Measurements from ENCODE around the gene GPX6.
A peak's percentile ranks its signal among the peaks of the same experiment; 100 is the strongest.
"Not testable (repeated sequence)": the region's sequence is repeated elsewhere in the genome, so short reads cannot be mapped to it uniquely, and the experiment has no call there.

The GPX6 gene, protein sequence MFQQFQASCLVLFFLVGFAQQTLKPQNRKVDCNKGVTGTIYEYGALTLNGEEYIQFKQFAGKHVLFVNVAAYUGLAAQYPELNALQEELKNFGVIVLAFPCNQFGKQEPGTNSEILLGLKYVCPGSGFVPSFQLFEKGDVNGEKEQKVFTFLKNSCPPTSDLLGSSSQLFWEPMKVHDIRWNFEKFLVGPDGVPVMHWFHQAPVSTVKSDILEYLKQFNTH

DNA sequence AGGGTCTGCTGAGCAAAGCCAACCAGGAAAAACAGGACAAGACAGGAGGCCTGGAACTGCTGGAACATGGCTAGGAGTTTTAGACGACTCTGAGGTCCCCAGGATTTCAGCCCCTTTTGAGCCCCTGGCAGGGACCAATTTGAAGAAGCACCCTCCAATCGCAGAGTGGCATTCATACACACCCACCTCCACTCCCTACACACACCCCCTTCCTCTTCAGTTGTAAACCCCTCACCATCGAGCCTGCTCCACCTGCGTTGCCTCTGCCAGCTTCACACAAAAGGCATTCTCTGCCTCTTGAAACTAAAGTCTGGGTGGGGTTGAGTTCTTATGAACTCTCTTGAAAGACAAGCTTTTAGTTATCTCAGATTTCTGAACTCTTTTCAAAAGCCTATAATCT, at the start of gene GPX6:
GPX6 (minus strand) TSS at position 118 of the 400 bp plus-strand sequence; CDS start at position 68, 50 bp downstream.
- DNase-seq (ENCODE audit: low spot score), result no peak
- FAIRE-seq, result no peak

DNA sequence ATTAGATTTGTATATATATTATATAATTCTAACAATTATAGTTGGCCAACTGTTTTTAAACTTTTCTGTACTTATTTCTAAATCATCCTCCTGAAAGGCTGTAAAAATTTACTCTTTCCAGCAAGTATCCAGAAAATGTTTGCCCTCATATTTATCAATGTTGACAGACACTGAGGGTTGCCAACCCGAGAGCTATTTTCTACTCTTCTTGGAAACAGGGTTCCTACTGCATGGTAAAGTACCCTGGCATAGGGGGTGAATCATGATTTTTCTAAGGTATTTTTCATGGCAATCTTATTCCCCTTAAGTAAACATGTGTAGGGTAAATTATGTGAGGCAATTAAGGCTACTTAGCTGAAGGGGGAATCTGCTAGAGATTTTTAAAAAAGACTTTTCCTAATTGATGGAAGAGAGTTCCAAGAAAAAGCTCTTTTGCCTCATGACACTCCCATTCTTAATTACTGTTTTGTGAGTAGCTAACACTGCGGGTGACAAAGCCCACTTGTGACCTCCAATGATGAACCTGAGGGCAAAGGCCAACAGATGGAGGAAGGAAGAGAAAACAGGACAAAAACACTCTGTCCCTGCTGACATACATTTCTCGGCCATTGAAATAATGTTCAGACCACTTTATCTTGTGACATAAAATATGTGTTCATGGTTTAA, 48.0 kb upstream of the GPX6 start:
- FAIRE-seq, result no peak
- no peak for DNase-seq (ENCODE audit: low spot score)

DNA sequence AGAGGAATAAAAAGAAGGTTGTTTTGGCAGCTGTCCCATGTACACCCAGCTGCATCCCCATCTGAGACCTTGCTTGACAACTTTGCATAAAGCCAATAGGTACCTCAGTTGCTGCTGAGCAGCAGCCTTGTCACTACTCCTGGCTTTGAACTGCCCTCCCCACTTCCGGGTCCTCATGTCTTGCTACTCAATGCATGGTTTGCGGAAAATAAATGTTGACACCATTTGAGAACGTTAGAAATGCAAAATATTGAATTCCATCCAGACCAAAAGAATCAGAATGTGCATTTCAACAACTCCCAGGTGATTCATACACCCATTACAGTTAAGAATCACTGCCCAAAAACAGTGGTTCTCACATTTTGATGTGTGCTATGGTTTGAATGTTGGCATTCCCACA, 43.0 kb upstream of the GPX6 start:
- FAIRE-seq, result no peak

DNA sequence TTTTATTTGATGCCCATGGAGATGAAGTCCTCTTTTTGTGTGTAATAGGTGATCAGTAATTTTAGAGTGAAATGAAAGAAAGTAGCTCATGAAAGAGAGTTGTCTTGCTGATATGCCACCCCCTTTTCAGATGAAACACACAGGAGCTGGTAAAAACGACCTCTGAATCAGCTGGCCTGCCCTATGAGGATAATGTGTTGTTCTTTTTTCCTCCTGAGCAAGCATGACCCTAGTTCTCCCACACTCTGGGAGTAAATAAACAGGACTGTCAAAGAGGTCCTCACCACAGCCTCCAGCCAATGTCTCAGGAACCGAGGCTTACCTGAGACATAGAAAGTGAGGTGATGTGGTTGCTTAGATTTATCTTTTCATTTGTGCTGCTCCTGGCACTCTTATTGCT, 39.5 kb upstream of the GPX6 start:
- FAIRE-seq (no peak), DNase-seq (ENCODE audit: low spot score) (no peak)

More for the DNA sequence above, 43.0 kb upstream of the GPX6 start:
- no peak for DNase-seq (ENCODE audit: low spot score)

DNA sequence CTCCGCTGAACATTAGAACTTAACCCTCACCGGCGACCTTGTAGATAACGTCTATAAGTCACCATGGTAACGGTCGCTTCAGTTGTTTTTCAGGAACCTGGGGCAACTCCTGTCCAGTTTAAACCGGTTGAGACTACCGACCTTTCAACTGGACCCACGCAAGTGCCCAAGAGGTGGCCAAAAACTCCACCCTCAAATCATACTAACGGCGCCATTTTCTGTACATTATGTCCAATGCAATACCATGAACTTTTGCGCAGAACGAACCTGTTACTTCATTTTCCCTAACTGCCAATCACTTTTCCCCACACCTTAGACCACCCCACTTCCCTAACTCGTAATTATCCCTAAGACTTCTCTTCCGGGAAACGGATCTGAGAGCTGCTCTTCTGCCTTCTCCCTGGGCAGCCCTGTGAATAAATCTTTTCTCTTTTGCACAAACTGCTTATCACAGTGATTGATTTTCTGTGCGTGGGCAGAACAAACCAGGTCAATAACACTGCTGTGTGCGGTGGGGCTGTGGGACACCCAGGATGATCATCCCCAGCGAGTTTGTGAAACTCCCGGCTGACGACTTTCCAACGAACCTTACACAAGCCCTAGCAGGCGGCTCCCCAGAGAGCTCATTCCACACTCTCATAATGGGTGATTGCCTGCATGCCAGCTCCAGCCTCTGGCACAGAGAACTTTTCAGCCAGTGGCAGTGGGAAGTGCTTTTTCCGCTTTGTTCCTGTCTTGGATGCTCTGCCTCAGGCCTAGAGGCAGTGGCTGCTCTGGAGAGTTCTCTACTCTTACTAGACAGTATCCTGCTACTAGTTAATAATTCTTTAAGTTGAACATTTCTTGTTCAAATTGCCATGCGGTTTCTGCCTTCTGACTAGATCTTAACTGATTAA, 38.6 kb upstream of the GPX6 start:
- DNase-seq (ENCODE audit: low spot score), result no peak
- no peak for FAIRE-seq

DNA sequence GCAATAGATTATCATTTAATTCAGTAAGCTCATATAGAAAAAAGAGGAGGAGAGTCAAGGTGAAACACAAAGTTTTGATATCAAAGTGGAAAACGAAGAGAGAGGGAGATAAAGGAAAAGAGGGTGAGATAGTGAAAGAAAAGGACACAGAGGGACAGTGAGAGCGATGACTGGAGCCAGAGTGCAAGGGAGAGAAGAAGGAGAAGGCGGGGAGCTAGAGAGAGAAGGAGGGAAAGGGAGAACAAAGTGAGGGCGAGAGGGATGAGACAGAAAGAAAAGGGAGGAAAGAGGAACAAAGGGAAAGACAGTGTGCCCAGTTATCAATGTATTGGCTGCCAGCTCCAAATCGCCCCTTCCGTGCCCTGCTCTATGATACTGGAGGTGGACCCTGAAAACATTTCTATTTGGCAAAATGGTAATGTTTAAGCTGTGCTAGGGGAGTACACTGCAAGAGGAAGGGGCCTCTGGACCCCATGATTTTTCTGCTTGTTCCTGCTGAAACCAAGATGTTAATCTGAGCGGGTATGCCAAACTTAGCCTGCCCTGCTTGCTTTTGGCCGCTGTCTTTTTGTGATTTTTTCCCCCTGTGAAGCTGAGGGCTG, 37.9 kb upstream of the GPX6 start:
- DNase-seq (ENCODE audit: low spot score), result no peak
- no peak for FAIRE-seq

DNA sequence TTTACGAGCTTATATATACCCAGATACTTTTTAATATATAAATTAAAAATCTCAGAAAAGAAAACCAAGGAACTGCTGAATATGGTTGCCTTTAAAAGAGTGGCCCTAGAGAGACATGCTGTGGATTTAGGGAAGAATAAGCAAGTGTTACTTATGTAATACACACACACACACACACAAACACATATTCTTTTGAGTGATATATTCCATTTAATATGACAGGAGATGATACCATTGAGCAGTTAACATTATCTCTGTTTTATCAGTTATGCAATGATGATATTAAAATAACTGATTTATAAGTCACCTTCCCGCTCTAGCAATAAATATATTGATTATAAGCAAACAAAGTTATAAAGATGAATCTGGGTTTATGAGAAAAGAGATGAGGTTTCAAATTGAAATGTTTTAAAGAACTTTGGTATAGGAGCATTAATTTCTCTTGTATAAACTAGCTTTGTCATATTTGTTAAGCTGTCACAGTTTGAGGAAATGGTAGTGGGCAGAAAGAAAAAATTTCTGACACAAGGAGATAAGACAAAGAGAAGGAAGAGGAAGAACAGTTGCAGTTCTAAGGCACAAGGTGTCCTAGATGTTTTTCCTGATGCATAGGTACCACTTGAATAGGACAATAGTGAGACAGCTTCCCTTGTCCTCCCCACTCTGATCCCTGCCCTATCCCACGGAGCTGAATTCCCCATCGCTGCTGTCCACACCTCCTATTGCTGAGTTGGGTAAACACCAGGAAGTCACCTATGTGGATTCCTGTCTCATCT, 36.5 kb upstream of the GPX6 start:
- DNase-seq (ENCODE audit: low spot score), result no peak
- no peak for FAIRE-seq

DNA sequence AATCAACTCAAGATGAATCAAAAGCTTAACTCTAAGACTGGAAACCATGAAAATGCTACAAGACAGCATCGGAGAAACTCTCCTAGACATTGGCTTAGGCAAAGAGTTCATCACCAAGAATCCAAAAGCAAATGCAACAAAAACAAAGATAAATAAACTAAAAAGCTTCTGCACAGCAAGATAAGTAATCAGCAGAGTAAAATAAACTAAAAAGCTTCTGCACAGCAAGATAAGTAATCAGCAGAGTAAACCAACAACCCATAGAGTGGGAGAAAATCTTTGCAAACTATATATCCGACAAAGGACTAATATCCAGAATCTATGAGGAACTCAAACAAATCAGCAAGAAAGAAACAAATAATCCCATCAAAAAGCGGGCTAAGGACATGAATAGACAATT, 31.4 kb upstream of the GPX6 start:
- not testable (repeated sequence) for DNase-seq (ENCODE audit: low spot score)

DNA sequence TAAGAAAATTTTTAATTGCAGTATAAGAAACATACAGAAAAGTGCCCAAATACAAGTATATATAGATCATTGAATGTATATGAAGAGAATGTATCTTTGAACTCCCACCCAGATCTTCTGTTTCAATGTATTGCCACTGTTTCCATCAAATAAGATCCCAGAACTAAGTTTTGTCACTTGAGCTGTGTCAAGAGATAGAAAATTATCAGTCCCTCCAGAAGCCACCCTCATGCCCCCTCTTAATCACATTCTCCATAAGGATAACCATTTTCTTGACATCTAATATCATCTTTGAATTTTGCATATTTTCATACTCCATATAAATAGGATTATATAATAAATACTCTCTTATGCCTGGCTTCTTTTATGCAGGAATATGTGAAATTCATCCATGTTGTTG, 30.4 kb upstream of the GPX6 start:
- no peak for DNase-seq (ENCODE audit: low spot score)
- FAIRE-seq, result no peak

More for the DNA sequence above, 31.4 kb upstream of the GPX6 start:
- FAIRE-seq, result not testable (repeated sequence)

DNA sequence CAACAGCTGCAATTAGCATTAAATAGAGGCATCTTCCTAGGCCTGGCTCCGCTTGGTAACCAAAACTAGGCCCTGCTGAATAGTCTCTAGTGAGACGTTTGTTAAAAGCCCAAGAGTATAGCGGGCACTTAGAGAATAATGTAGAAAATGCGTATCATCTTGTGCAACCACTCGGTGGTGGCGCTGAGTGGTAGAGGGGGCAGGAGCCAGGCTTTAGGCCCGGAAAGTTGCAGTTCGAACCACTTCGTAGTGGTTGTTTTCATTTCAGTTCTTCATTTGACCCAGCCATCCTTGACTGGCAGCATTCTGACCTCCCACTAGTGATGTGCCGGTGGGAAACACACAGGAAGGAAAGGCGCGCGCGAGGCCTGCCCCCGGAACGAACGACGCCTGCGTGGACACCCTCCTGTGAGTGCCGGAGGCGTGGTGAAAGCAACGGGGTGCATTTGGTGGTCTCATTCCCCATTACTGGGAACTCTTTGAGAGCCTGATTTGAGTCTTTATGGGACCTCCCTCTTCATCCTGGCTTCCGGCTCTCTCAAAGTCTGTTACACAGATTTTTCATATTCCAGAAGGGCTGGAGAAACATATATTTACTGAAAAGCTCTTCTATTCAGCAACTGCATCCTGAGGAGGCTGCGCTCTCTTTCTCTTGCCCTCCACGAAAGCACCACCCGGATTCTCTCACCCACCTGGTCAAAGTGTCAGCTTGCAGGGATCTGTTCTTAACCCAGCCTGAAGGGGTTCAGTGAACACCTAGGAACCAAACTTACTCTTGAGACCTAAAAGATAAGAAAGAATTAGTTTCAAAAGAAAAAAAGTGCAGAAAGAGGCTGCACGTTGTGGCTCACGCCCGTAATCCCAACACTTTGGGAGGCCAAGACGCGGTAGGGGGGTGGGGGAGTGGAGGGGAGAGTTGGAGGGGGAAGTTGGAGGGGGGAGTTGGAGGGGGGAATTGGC, 28.3 kb upstream of the GPX6 start:
- no peak for DNase-seq (ENCODE audit: low spot score)
- FAIRE-seq, result no peak

DNA sequence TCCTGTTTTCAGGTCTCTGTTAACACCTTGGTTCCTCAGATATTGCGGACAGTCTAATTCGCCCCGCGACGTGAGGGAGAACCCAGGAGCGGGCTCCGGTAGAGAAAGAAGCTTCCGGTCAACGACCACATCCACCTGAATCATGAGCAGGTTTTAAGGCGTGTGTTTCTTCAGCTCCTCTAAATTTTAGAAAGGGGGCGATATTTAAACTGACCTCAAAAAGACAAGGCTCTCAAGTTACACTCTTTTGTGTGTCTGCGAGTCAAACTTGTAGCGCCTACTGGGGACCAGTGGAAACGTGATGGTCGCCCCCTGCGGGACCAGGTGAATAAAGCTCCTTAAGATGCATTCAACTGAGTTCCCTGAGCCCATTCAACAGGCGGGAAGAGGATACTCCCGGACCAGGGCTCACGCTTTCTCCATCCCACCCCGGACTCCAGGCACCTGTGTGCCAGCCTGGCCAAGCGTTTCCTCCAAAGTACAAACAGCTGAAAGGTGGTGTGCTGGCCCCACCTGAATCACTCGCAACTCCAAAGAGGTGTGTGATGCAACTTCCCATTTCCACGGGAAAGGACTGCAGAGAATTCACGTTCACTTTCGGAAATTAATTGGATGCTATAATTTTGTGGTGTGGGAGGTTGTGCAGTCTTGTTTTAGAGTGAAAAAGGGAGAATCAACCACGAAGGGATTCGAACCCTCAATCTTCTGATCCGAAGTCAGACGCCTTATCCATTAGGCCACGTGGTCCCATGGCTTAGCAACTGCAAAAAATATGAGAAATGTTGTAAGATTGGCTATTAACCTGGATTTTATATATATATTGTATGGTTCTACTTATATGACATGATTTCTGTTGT, 27.1 kb upstream of the GPX6 start:
- DNase-seq (ENCODE audit: low spot score) (peak; percentile 86), FAIRE-seq (no peak)

DNA sequence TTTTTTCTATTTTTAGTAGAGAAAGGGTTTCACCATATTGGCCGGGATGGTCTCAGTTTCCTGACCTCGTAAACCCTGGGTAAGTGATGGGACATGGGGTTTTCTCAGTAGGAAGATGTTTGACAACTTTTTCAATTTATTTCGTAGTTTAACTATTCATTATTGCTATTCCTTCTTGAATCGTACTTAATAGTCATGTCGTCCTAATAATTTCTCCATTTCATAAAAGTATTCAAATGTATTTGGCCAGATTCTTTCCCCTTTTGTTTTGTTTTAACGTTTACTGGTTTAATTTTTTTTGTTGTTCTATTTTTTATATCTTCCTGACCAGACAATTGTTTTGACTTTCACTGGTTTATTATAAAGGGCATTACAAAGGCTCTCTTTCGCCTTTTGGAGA, 26.4 kb upstream of the GPX6 start:
- DNase-seq (ENCODE audit: low spot score) (no peak), FAIRE-seq (no peak)

DNA sequence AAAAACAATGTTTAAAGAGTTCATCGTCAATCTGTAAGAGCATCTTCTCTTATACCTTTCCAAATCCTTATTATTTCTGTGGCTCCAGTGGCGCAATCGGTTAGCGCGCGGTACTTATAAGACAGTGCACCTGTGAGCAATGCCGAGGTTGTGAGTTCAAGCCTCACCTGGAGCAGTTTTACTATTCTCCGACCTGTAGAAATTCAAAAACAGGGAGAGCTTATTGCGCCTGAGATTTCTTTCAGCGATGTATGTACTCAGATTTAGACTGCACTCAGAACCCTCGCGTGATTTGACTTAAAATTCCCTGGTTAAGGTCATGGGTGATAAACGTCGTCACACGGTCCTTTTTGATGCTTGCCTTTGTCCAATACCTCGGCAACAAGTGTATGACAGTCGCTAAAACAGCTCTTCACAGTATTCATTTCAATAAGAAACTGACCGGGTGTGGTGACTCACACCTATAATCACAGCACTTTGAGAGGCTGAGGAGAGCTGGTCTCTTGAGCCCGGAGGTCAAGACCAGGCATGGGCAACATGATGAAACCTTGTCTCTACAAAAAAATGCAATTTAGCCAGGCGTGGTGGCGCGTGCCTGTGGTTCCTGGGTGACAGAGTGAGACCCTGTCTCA, 22.0 kb upstream of the GPX6 start:
- FAIRE-seq (no peak), DNase-seq (ENCODE audit: low spot score) (no peak)

DNA sequence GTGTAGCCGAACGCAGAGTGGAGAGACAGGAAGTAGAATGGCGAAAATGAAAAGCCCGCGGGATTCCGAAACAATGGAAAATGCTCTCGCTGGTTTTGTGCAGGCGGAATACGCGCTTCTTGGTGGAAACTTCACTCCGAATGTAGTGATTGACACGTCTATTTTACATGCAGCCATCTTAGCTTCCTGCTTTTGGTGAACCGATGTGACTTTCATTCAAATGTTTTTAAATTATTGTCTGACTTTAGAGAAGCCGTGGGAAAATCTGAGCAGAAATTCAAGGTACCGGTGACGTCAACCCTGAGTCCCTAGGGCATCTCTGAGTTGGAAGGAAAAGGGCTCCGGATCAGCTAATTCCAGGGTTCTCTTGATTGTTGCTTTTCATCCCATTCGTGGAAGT, 21.5 kb upstream of the GPX6 start:
- DNase-seq (ENCODE audit: low spot score) (no peak), FAIRE-seq (no peak)

DNA sequence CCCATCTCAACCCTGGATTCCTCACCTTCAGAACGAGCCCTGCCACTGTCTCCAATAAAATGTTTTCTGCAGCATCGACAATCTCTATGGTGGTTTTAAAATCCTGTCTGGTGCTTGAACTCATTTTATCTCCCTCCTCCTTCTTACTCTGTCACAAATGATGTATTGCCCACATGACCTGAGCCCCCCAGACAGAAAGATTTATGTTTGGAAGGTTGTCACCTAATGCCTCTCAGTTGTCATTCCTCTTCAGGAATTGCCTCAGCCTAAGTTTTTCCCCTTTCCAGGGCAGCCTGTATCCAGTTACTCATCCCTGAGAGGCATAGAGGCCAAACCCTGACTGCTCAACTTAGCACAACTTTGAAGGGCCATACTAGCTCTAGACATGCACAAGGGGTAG, 19.3 kb upstream of the GPX6 start:
- peak; percentile 9 for FAIRE-seq
- no peak for DNase-seq (ENCODE audit: low spot score)

DNA sequence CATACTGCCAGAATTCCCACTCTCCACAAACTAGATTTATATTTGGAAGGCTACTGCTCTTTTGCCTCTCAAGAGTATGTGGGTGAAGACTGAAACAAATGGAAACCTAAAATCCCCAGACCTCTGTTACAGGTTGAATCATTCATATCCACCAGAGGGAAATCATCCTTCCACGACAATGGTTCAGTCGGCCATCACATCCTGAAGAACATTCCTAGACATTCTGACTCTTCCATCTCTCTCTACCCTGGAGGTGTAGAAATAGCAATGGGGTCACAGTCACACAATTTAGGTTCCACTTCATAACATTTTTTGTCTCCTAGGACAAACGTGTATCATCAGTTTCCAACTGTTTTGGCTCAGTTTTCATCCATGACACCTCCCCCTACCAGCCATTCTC, 18.7 kb upstream of the GPX6 start:
- DNase-seq (ENCODE audit: low spot score) (no peak), FAIRE-seq (no peak)

DNA sequence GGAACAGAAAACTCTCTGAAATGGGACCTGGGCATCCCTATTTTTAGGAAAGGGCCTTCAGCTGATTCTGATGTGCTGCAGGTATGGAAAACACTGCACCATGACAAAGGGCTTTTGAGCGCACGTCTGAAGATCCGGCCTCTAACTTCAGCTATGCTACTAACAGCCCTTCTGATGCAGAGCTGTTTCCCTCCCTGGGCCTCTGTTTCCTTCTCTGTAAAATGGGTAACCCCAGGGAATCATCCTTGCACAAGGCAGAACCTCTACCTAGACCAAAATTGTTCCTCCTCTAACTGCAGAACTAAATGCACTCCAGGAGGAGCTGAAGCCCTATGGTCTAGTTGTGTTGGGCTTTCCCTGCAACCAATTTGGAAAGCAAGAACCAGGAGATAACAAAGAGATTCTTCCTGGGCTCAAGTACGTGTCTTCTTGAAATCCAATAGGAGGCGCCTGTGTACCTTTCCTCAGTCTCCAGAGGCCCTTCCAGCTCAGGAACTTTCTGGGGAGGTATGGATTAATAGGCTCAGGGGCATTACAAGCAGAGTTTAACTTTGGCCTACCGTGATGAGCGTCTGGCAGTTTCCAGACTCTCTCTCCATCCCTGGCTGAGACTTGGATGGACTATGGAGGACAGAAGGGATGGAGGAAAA, 16.0 kb upstream of the GPX6 start:
- FAIRE-seq (no peak), DNase-seq (ENCODE audit: low spot score) (no peak)

DNA sequence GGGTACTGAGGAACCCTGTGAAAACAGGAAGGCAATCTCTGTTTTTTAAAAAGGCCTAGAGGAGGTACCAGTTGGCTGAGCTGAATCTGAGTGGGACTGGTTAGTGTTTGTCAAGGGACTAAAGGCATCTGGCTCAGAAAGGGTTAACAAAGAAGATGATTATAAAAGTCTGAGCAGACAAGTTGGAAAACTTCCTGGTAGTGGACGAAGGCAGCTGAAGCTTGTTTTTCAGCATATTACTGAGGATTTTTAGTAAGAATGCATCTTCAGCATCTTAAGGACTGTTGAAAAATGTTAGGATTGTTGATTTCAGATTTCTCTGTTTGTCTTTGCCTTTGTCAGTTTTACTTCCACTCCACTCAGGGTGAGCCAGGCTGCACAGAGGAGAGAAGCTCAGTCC, 15.2 kb upstream of the GPX6 start:
- DNase-seq (ENCODE audit: low spot score) (no peak), FAIRE-seq (no peak)
